GM12874 (cell line): ENCODE measurements around the gene CHAT.

Experiments used
- TF ChIP-seq, protein P1 (sequence below): IDR thresholded peaks from 2 replicates; pipeline ENCODE4 v1.5.1; 2011; ENCODE audit warnings: low read depth, mild to moderate bottlenecking, control low read depth, low read length, moderate library complexity; ENCODE audit not compliant: insufficient read depth

The CHAT gene

DNA sequence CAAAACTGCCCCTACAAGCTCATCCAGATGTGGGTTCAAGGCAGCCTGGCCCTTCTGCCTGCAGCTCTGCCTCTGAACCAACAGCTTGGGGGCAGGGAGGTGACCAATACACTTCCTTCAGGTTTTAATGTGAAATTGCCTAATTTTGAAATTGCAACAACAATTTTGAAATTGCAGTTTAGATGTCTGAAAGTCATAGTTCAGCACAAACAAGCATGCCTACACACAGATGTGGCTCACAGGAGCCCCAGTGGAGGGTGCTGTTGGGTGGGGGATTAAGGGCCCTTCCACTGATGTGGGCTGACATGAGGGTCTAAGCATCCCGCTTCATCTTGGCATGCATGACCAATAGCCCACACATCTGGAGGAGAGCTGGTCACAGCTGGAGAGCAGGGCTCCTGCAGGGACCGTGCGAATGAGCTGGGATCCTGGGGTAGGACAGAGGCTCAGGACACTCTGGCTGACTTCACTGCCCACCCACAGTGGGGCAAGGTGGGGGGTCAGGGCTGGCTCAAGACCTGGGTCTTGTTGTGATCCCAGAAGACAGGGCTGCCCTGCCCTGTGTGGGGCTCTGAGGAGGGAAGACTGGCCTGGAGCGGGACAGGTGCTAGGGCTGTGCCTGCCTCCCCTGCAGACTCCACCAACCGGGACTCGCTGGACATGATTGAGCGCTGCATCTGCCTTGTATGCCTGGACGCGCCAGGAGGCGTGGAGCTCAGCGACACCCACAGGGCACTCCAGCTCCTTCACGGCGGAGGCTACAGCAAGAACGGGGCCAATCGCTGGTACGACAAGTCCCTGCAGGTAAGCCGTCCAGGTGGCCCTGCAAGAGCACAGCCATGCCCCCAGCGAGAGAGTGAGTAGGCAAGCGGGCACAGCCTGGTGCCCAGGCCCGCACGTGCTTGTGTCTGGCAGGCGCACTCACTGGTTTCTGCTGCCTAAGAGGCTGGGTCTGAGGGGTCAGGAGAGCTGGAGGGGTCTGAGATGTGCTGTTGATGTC, 32.3 kb downstream of the CHAT start:
- TF ChIP-seq, protein P1, sequence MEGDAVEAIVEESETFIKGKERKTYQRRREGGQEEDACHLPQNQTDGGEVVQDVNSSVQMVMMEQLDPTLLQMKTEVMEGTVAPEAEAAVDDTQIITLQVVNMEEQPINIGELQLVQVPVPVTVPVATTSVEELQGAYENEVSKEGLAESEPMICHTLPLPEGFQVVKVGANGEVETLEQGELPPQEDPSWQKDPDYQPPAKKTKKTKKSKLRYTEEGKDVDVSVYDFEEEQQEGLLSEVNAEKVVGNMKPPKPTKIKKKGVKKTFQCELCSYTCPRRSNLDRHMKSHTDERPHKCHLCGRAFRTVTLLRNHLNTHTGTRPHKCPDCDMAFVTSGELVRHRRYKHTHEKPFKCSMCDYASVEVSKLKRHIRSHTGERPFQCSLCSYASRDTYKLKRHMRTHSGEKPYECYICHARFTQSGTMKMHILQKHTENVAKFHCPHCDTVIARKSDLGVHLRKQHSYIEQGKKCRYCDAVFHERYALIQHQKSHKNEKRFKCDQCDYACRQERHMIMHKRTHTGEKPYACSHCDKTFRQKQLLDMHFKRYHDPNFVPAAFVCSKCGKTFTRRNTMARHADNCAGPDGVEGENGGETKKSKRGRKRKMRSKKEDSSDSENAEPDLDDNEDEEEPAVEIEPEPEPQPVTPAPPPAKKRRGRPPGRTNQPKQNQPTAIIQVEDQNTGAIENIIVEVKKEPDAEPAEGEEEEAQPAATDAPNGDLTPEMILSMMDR: no peak

DNA sequence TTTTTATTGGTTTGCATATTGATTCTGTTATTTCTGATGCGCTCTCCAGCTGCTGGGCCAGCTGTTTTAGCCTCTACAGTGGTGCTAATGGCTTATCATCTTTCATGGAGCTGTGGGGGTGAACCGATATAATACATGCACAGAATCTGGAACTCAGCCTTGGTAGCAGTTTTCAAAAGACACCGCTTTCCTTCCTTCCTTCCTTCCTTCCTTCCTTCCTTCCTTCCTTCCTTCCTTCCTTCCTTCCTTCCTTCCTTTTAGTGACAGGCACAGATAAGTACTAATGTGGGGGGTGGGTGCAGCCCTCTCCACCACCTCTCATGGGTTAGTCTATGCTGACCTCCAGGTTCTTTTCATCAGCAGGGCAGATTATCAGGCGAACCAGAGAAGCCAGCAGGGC, 33.7 kb downstream of the CHAT start:
- TF ChIP-seq, protein P1: no peak

DNA sequence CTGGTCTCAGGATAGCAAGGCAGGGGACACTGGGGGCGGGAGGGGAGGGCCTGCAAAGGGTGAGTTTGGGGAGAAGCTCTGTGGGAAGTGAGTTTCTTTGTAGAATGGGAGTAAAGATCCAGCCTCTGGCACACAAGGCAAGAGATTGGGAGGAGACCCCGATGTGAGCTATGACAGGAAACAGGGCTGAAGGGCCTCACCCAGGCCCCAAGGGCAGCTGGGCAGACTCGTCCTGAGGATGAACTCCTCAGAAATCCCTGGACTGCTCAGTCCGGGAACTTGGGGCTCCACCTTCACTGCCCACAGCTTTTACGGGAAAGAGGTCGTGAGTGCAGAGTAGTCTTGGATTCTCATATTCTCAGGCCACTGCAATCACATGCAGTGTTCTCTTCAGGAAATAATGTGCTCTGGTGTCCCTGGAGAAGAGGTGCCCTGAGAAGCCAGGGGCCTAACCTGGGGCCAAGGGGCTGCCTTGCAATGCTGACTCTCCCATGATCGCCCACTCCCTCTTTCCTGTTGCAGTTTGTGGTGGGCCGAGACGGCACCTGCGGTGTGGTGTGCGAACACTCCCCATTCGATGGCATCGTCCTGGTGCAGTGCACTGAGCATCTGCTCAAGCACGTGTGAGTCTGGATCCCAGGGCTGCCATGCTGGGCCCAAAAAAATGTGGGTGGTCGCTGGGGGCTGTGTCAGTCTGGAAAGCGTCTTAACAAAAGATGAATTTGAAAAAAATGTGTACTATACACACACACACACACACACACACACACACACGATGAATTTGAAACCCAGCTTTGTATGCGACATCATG, 34.4 kb downstream of the CHAT start:
- TF ChIP-seq, protein P1: no peak

DNA sequence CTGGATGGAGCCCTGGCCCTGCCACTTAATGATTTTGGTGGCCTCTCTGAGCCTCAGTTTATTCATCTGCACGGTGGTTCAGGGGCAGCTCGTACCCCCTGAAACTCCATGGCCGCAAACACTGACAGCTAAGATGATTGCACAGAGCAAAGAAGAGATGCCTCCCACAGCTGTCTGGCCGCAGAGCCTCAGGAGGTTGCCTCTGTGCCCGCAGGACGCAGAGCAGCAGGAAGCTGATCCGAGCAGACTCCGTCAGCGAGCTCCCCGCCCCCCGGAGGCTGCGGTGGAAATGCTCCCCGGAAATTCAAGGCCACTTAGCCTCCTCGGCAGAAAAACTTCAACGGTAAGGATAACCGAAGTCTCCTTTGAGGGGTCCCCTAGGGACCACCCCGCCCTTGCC, 35.5 kb downstream of the CHAT start:
- TF ChIP-seq, protein P1: no peak

DNA sequence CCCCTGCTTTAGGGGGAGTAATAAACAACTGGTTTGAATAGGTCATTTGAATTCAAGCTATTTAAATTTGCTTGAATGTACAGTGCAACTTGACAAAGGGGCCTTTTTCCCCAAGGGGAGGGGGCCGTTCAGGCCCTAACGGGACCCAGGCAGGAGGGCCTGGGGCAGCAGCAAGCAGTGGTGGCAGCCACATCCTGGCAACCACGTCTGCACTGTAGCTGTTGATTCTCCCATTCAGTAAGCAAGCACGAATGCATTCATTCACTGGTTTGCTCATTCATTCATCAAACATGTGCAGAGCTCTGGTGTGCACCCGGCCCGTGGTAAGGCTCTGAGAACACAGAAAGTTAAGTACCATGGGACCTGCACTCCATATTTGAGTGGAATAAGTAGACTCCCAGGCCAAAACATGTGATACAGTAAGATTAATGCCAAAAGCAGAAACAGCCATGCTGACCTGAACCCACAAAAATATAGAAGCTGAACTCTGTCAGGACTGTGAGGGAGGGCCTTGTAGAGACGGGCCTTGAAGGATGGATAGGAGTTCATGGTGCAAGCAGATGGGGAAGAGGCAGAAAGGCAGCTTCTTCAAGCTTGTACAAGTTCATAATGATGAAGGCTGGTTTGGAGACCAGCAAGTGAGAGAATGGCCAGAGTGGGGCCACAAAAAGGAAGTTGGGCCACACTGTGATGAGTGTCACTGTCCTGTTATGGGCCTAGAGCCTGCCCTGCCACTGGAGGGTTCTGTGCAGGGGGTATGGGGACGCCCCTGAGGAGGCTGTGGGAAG, 36.3 kb downstream of the CHAT start:
- TF ChIP-seq, protein P1: no peak

DNA sequence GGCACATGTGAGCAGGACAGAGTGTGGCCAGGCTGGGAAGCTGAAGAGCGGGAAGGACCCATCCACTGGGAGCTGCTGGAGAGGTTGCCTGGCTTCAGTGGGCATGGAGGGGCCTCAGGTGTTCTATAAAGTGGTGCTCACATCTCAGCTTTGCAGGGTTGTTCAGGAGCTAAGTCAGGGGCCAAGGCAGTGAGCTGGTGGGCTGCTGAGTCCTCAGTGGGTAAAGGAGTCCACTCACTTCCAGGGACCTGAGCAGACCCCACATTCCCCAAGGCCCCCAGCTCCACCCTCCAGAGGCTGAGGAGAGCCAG, 36.8 kb downstream of the CHAT start:
- TF ChIP-seq, protein P1: no peak
